OCI-LY7 (cell line): Measurements from ENCODE around the gene FHIT. TPM values are rescaled to one million over a fixed set of nuclear protein-coding genes. Genes with fewer than 3 reads are reported as not detected.

Experiments used
- BruUV-seq: library from RNA; stranded (reverse); fragments of 400-500 nt; replicated peaks from 2 replicates; lab custom pipeline; 2021; lab: Mats Ljungman, UMichigan
- CTCF ChIA-PET: fragments of 300-600 bp; sonication (Branson Sonifier 250); formaldehyde crosslinking; loops from one replicate; lab custom pipeline; 2022; ENCODE audit warnings: antibody characterized with exemption; ENCODE audit not compliant: unreplicated experiment; lab: Charles Lee
- POLR2A ChIA-PET: fragments of 300-600 bp; sonication (Branson Sonifier 250); formaldehyde crosslinking; loops from one replicate; lab custom pipeline; 2022; ENCODE audit warnings: antibody characterized with exemption; lab: Charles Lee
- DNase-seq: peaks from one replicate; pipeline ENCODE4 v3.0.0-alpha.2; 2015; ENCODE audit warnings: low spot score
- H2AFZ ChIP-seq: fragments of 200-600 bp; sonication (generic), shearing (Covaris generic); 2 replicates; pipeline ENCODE4 v1.6.1; 2014; ENCODE audit warnings: mild to moderate bottlenecking, antibody characterized with exemption, low read length, moderate library complexity
- H3K27ac ChIP-seq: fragments of 200-600 bp; sonication (generic); 2 replicates; pipeline ENCODE4 v1.5.1; 2014; ENCODE audit warnings: mixed run types, low read depth, mild to moderate bottlenecking, moderate library complexity, low read length, inconsistent platforms; ENCODE audit not compliant: poor library complexity, severe bottlenecking
- H3K36me3 ChIP-seq: fragments of 200-600 bp; sonication (generic); 2 replicates; pipeline ENCODE4 v1.6.1; 2014; ENCODE audit warnings: mild to moderate bottlenecking, antibody characterized with exemption, low read length, moderate library complexity, mixed read lengths; ENCODE audit not compliant: insufficient read depth
- H3K4me1 ChIP-seq: fragments of 200-600 bp; sonication (generic); 2 replicates; pipeline ENCODE4 v1.5.1; 2014; ENCODE audit warnings: mild to moderate bottlenecking, low read length; ENCODE audit not compliant: insufficient read depth, poor library complexity, severe bottlenecking
- H3K4me2 ChIP-seq: fragments of 200-600 bp; sonication (generic); 2 replicates; pipeline ENCODE4 v1.6.1; 2014; ENCODE audit warnings: mild to moderate bottlenecking, low read length
- H3K4me3 ChIP-seq: fragments of 200-600 bp; sonication (generic); 2 replicates; pipeline ENCODE4 v1.5.1; 2014; ENCODE audit warnings: mild to moderate bottlenecking, low read depth, low read length; ENCODE audit not compliant: poor library complexity, severe bottlenecking
- H3K79me2 ChIP-seq: fragments of 200-600 bp; sonication (generic); 2 replicates; pipeline ENCODE4 v1.6.1; 2016; ENCODE audit warnings: low read depth, mild to moderate bottlenecking, low read length, moderate library complexity, mixed read lengths; ENCODE audit not compliant: insufficient read depth
- H3K9me2 ChIP-seq: fragments of 200-600 bp; sonication (generic); 2 replicates; pipeline ENCODE4 v1.6.1; 2016; ENCODE audit warnings: mild to moderate bottlenecking, low read length, mixed read lengths; ENCODE audit not compliant: insufficient read depth
- H3K9me3 ChIP-seq: fragments of 200-600 bp; sonication (generic); 2 replicates; pipeline ENCODE4 v1.6.1; 2014; ENCODE audit warnings: mild to moderate bottlenecking, mixed run types, low read length, mixed read lengths
- H4K20me1 ChIP-seq: fragments of 200-600 bp; sonication (generic); 2 replicates; pipeline ENCODE4 v1.6.1; 2014; ENCODE audit warnings: mild to moderate bottlenecking, antibody characterized with exemption, low read length, moderate library complexity, mixed read lengths; ENCODE audit not compliant: insufficient read depth
- CTCF ChIP-seq: fragments of 200-600 bp; sonication (generic); conservative IDR thresholded peaks from 2 replicates; pipeline ENCODE4 v1.5.1; 2014; ENCODE audit warnings: mild to moderate bottlenecking, antibody characterized with exemption, low read length, moderate library complexity, mixed read lengths
- EZH2phosphoT487 ChIP-seq: fragments of 200-600 bp; sonication (generic); IDR thresholded peaks from 2 replicates; pipeline ENCODE4 v1.6.1; 2018; ENCODE audit warnings: low read depth, borderline replicate concordance, mild to moderate bottlenecking, mixed run types, antibody characterized with exemption, low read length, moderate library complexity, mixed read lengths
- intact Hi-C: fragments of 100-400 bp; cut with micrococcal nuclease; formaldehyde crosslinking; loops from one replicate; pipeline ENCODE4 v1.10.0; 2022; ENCODE audit not compliant: unreplicated experiment
- total RNA-seq, 2 experiments: library from RNA; depleted of rRNA in 1 of 2; stranded (reverse); fragments of >200 nt in 1 of 2; shearing (Covaris generic) in 1 of 2; gene quantifications; 2 replicates each; pipeline ENCODE4 v1.2.3, GENCODE V29; 2014 to 2022

The FHIT gene
- total RNA-seq, 2 experiments from 2014 or later = 5.0 to 10.9 TPM

DNA sequence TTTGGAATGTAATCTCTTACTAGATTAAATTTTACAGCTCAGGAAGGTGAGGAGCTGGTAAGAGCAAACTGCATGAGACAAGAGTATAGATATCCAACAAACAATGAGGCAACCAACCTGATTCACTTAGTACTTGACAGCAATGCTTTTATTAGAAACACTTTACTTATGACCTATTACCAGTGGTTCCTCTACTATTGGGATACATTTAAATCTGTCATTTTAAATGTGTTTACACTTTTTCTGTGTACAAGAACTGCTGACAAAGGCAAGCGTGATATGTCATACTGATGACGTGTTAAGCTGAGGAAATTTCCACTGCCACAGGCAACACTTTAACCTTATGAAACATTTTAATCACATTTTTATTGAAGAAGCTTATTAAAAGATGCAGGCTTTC is 1043.3 kb downstream of the FHIT start:
- POLR2A ChIA-PET = no interaction called here
- CTCF ChIA-PET = no interaction called here

DNA sequence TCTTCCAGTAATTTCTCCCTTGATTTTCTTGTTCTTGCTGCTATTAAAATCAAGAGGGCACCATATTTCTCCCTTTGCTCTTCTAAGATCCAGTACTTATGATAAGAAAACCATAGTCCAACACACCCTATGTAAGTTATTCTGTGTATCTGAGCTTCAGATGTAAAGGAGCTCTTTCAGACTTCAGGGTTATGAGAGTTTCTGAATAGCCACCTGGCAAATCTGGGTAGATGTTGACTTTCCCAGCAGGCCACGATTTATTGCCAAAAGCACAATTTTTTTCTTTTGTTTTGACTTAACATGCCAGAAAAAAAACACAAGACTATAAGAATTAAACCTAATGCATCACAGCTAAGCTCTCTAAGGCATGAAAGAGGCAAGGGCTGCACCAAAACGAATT is 1045.0 kb downstream of the FHIT start:
- BruUV-seq = no TSS peak
- CTCF ChIA-PET = no interaction called here
- H3K79me2 ChIP-seq = no peaks in the 10 kb centered on the region

More for the DNA sequence above, 1043.3 kb downstream of the FHIT start:
- BruUV-seq = no TSS peak
- H3K4me2 ChIP-seq = no peak overlapping the region
- TF ChIP-seq CTCF = no peak
- TF ChIP-seq EZH2phosphoT487 = no peak
- H3K9me2 ChIP-seq = no peaks in the 10 kb centered on the region
- H4K20me1 ChIP-seq = no peaks in the 10 kb centered on the region
- DNase-seq = no peak
- H3K4me3 ChIP-seq = no peak overlapping the region
- H2AFZ ChIP-seq = no peak overlapping the region
- H3K36me3 ChIP-seq = no peaks in the 10 kb centered on the region
- no peaks in the 10 kb centered on the region for H3K79me2 ChIP-seq
- H3K27ac ChIP-seq = no peak overlapping the region
- no peaks in the 10 kb centered on the region for H3K9me3 ChIP-seq
- no peaks in the 10 kb centered on the region for H3K4me1 ChIP-seq
- intact Hi-C loops = no loop called here

More for the DNA sequence above, 1045.0 kb downstream of the FHIT start:
- Histone ChIP-seq H3K4me2 (no peak overlapping the region), H3K4me3 (no peak overlapping the region), H2AFZ (no peak overlapping the region), H3K27ac (no peak overlapping the region), H3K9me2 (no peaks in the 10 kb centered on the region), H3K9me3 (no peaks in the 10 kb centered on the region), H4K20me1 (no peaks in the 10 kb centered on the region), H3K4me1 (no peaks in the 10 kb centered on the region), H3K36me3 (no peaks in the 10 kb centered on the region)
- no peak for DNase-seq
- POLR2A ChIA-PET = interaction anchor here (0.7 kb wide), 1 partner anchor 11 kb away, joined by 3 read pairs; no protein-coding TSS in a partner anchor
- intact Hi-C loops = no loop called here
- TF ChIP-seq CTCF = no peak
- TF ChIP-seq EZH2phosphoT487 = no peak
